NCI-H82 treated with DMSO at 0.1 percent for 48 hours (cell line): ENCODE measurements around the gene CHRM5.

Experiments
- DNase-seq: peaks from one replicate; lab custom pipeline; 2025; ENCODE audit not compliant: unreplicated experiment; lab: John Stamatoyannopoulos, UW

CHRM5 gene

DNA sequence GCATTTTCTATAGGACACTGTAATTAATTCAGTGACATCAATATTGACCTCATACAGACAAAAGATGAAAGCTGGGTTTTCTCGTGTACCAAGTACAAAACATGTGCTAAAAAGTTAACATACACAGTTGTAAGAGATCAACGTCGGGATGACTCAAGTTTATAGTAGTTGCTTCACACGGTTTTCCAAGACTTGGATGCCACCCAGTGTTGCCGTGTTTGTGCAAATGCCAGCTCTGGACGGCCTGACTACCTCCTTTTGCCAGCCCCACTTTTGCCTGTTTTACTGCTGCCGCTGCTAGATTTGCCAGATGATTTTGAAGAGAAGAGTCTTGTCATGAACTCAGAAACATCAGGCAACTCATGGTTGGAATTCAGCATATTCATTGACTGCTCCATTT is 115.8 kb downstream of the CHRM5 start:
- no peak for DNase-seq

DNA sequence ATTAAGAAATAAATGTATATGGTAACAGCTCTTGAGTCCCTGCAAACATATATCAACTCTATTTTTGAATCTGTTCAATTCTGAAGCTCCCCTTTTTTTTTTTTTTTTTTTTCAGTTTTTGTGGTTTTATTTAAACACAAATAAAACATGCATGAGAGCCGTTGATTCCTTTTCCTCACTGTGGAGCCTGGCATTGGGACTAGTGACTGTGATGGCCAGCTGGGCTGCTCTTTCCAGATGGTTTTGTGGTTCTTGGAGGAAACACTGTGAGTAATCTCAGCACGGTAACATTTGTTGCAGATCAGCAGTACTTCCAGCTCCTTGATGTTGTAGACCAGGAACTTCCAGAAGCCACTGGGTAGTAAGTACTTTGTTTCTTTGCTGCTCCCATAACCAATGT is 117.4 kb downstream of the CHRM5 start:
- DNase-seq: no peak

DNA sequence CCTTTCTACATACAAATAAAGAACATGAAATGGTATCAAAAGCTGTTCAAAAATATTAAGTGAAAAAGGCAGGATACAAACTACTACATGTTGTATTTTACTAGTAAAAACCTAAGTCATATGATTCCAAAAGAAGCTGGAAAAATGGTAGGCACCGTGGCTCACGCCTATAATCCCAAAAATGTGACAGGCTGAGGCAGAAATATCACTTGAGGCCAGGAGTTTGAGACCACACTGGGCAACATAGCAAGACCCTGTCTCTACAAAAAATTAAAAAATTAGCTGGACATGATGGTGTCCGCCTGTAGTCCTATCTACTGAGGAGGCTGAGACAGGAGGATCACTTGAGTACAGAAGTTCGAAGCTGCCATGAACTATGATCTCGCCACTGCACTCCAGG is 131.6 kb downstream of the CHRM5 start:
- DNase-seq: no peak

DNA sequence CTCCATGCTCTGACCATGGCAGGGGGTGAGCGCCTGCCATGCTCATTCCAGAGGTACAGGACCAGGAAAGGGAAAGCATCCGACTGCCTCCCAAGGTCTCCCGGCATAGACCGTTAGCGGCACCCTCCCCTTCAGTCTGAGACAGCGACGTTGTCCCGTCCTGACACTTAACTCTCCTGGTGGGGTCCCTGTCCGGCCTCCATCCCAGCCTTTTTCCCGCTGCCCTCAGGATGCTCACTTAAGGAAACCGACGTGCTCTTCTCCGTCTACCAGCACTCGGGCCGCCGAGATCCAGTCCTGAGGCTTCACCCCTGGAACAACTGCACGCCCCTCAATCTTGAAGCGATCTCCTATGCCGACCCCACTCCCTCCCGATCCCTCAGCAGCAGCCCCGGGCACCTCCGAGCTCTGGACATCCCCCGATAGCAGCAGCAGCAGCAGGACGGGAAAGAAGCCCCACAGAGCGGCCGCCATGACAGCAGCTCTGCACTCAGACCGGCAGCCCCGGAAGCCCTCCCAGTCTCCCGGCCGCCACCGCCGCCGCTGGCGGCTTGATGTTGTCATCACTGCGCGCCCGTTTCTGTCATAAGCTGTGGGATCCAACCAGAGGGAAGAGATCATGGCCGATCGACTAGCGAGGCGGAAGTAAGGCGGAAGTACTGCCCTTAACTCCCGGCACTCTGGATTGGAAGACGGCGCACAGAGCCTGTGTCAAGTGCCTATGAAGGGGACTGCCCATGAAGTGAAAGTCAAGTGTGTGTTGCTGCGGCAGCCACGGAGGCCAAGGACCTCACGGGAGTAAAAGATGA is 133.3 kb downstream of the CHRM5 start, which contains the start of the genes EMC7 and PGBD4:
Gene EMC7, minus strand, starts transcription at position 497 of the 809 bp plus-strand sequence. Its CDS starts 23 bp downstream, at position 474.
Gene PGBD4, plus strand, starts transcription at position 718 of the 809 bp plus-strand sequence. CDS start 449 bp downstream, outside the sequence.
- peak; percentile 98 for DNase-seq

DNA sequence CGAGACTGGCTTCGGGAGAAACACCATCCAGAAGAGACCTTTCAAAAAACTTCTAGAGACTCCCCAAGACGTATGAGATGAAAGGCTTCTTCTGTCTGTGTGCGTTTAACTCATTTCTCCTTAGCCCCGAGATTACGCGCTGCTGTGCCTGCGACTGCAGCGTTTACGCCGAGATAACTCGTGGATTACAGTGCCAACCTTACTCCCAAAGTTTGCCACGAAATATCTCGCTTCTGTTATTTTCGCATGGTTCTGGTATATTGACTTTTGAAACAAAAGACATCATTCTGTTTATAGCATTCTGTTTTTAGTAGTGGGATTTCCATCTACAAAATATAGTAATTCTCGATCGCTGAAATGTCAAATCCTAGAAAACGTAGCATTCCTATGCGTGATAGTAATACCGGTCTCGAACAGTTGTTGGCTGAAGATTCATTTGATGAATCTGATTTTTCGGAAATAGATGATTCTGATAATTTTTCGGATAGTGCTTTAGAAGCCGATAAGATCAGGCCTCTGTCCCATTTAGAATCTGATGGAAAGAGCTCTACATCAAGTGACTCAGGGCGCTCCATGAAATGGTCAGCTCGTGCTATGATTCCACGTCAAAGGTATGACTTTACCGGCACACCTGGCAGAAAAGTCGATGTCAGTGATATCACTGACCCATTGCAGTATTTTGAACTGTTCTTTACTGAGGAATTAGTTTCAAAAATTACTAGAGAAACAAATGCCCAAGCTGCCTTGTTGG is 134.1 kb downstream of the CHRM5 start:
- DNase-seq: no peak

DNA sequence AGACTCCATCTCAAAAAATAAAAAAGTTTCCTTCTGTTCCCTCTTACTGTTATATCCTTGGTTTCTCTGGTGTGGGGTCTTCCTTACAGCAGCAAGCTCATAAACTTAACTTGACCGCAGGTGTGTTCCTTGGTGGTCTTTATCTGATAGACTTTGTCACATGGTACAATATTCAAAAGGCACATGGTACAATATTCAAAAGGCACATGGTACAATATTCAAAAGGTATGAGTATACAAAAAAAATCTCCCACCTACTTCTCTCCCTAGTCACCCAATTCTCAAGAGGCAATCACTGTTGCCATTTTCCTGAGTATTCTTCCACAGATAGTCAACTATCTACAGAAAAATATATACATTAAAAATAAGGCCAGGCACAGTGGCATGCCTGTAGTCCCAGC is 138.1 kb downstream of the CHRM5 start:
- DNase-seq: no peak

DNA sequence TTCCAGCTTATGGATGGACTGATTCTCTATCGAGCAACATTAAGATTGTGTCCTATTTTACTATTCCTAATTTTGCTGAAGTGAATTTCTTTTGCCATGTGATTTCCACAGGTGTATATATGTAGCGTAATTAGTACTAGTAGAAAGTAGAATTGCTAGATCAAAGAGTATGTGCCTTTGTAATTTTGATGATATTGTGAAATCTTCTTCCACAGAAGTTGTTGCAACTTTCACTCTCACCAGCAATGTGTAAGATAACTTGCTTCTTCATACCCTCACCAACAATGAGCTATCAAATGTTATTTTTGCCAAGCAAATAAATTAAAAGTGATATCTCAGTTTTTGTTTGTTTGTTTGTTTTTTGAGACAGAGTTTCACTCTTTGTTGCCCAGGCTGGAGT is 139.0 kb downstream of the CHRM5 start:
- DNase-seq: no peak

DNA sequence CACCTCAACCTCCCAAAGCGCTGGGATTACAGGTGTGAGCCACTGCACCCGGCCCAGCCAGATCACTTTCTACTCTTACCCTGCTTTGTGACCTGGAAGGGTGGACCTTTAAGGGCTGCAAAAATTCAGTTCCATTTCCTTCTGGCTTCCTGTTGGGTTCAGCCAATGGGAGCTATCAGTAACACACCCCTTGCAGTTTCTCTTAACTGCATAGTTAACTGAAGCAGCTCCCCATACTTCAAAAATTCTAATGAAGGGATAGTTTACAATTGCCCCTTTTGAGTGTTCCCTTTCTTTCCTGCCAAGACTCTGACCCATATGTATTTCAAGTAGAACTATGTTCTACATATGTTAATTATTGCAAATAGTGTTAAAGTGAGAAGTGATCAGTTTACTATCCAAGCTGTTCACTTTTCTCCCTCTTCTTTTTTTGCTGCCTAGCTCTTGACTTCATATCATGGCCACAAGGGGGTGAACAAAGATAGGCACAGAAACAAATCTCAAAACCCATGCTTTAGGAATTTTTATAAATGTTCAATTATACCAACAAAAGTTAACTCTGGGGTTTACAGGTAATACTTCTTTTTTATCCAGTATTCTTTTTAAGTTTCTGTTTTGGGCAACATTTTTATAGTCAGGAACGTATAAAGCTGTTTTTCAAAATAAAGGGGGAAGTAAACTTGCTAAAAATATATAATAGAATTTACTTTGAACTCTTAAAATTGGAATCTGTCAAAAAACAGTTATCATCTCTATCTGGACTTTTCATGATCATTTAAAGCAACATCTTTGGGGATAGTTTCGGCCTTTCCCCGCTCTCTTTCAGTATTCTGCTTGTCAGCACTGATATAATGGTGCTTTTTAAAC is 141.7 kb downstream of the CHRM5 start:
- DNase-seq: no peak

DNA sequence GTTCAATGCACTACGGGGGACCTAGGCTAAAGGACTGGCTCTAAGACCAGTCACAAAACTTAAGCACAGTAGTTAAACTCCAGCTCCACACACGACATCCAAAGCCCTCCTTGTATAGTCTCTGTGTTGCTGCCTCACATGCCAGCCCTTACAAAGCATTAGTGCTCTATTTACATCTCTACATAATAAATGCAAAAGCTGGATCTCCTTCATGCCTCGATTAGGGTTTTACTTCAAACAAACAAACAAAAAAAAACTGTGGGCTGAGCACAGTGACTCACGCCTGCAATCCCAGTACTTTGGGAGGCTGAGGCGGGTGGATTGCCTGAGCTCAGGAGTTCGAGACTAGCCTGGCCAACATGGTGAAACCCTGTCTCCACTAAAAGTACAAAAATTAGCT is 143.2 kb downstream of the CHRM5 start:
- no peak for DNase-seq

DNA sequence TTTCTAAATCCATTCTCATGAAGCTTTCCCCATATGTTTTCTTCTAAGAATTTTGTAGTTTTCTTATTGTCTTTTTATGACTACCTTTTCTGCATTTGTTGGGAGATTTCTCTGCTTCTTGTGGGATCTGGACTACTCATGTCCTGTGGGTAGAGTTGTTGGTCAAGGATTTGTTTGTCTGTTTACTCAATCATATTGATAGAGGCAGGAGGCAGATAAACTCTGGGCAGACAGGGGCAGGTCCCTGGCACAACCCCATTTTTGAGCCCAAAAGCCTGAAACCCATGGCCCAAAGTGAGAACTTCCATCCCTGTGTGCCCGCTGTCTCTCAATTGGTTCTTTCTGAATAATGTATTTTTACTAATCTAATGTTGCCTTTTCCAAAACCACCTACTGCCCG is 145.9 kb downstream of the CHRM5 start:
- DNase-seq: no peak

DNA sequence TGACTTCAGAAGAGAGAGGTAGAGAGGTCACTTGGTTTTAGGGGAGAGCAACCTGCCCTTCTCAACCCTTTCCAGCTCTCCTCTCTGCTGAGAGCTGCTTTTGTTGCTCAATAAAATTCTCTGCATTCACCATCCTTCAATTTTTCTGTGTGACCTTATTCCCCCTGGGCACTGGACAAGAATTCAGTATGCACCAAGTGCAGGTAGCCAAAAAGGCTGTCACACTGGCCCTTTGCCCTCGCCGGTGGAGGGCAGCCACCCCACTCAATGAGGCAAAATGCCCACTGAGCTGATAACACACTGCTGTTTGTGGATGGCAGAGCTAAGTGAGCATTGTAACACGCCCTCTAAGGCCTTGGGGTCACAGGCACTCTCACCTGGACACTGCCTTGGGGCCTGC is 146.4 kb downstream of the CHRM5 start:
- no peak for DNase-seq

DNA sequence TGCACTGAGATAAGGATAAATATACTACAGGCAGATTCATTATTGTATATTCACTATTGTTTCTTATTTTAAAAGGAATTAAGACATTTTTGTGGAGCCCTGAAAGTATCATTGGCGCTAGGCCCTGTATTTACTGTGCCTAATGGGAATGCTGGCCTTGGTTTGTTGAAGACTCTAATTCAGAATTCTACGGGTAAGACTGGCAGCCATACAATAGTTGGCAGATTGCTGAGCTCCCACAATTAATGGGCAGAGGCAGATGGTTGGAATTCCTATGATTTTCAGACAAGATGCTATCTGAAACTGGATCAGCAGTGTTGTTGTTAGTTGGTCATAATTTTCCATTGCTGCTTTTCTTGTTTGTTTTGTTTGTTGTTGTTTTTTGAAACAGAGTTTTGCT is 148.3 kb downstream of the CHRM5 start:
- no peak for DNase-seq
